PC-9 (cell line): ENCODE data around the gene NAXD. TPM values are rescaled to one million over a fixed set of nuclear protein-coding genes. Genes with fewer than 3 reads are reported as not detected.

Experiments used
- BruUV-seq: library from RNA; stranded (reverse); fragments of 400-500 nt; replicated peaks from 2 replicates; lab custom pipeline; 2021; lab: Mats Ljungman, UMichigan
- CTCF ChIA-PET: fragments of 300-600 bp; sonication (Branson Sonifier 250); formaldehyde crosslinking; loops from one replicate; lab custom pipeline; 2022; ENCODE audit warnings: antibody characterized with exemption; lab: Charles Lee
- POLR2A ChIA-PET: fragments of 300-600 bp; sonication (Branson Sonifier 250); formaldehyde crosslinking; loops from one replicate; lab custom pipeline; 2022; ENCODE audit warnings: antibody characterized with exemption; ENCODE audit not compliant: unreplicated experiment; lab: Charles Lee
- DNase-seq, 2 experiments: peaks; one replicate each; pipeline versions ENCODE4 v3.0.0 to v3.0.0-alpha.2; 2015 to 2022; ENCODE audit warnings: mixed read lengths in 1 of 2
- H2AFZ ChIP-seq: fragments of 200-600 bp; sonication (generic); 2 replicates; pipeline ENCODE4 v1.8.1; 2017; ENCODE audit warnings: antibody characterized with exemption
- H3F3A ChIP-seq: fragments of 200-600 bp; sonication (generic); 2 replicates; pipeline ENCODE4 v1.8.1; 2017; ENCODE audit warnings: antibody characterized with exemption, mild to moderate bottlenecking, low read depth; ENCODE audit not compliant: insufficient read depth
- H3K27ac ChIP-seq: fragments of 200-600 bp; sonication (generic); 2 replicates; pipeline ENCODE4 v1.6.1; 2016; ENCODE audit warnings: mixed run types
- H3K27me3 ChIP-seq: fragments of 200-600 bp; sonication (generic); 2 replicates; pipeline ENCODE4 v1.6.1; 2016; ENCODE audit warnings: low read depth, mixed run types; ENCODE audit not compliant: insufficient read depth
- H3K36me3 ChIP-seq: fragments of 200-600 bp; sonication (generic); 2 replicates; pipeline ENCODE4 v1.6.1; 2016; ENCODE audit warnings: low read depth, mixed run types
- H3K4me1 ChIP-seq: fragments of 200-600 bp; sonication (generic); replicated peaks from 2 replicates; pipeline ENCODE4 v1.6.1; 2016; ENCODE audit warnings: mixed run types; ENCODE audit not compliant: insufficient read depth
- H3K4me2 ChIP-seq: fragments of 200-600 bp; sonication (generic); 2 replicates; pipeline ENCODE4 v1.6.1; 2017; ENCODE audit warnings: mixed run types
- H3K4me3 ChIP-seq: fragments of 200-600 bp; sonication (generic); 2 replicates; pipeline ENCODE4 v1.6.1; 2016; ENCODE audit warnings: mixed run types
- H3K79me2 ChIP-seq: fragments of 200-600 bp; sonication (generic); 2 replicates; pipeline ENCODE4 v1.6.1; 2017; ENCODE audit warnings: low read depth, mixed run types
- H3K9me2 ChIP-seq: fragments of 200-600 bp; sonication (generic); 2 replicates; pipeline ENCODE4 v1.8.1; 2017; ENCODE audit warnings: mild to moderate bottlenecking; ENCODE audit not compliant: insufficient read depth
- H3K9me3 ChIP-seq: fragments of 200-600 bp; sonication (generic); 2 replicates; pipeline ENCODE4 v1.8.1; 2016; ENCODE audit warnings: low read depth; ENCODE audit not compliant: insufficient read depth
- H4K20me1 ChIP-seq: fragments of 200-600 bp; sonication (generic); 2 replicates; pipeline ENCODE4 v1.8.1; 2017; ENCODE audit not compliant: insufficient read depth
- CTCF ChIP-seq: fragments of 200-600 bp; sonication (generic); conservative IDR thresholded peaks from 2 replicates; pipeline ENCODE4 v1.6.1; 2017; ENCODE audit warnings: mixed run types, antibody characterized with exemption, mild to moderate bottlenecking, moderate library complexity
- EZH2 ChIP-seq: fragments of 200-600 bp; sonication (generic); IDR thresholded peaks from 2 replicates; pipeline ENCODE4 v1.8.0; 2017; ENCODE audit warnings: antibody characterized with exemption, low read depth
- intact Hi-C: fragments of 100-400 bp; cut with micrococcal nuclease; formaldehyde crosslinking; loops from one replicate; pipeline ENCODE4 v1.10.0; 2022; ENCODE audit not compliant: unreplicated experiment
- total RNA-seq: library from RNA; stranded (reverse); gene quantifications from 2 replicates; pipeline ENCODE4 v1.2.3, GENCODE V29; 2021

Gene NAXD
- total RNA-seq, 1 experiment from 2014 or later, result 30.2 TPM

GRCh38 chr13:110589793-110590390, 25.5 kb upstream of the NAXD start:
- H3K4me2 ChIP-seq, result peak overlapping the region; percentile 41

DNA sequence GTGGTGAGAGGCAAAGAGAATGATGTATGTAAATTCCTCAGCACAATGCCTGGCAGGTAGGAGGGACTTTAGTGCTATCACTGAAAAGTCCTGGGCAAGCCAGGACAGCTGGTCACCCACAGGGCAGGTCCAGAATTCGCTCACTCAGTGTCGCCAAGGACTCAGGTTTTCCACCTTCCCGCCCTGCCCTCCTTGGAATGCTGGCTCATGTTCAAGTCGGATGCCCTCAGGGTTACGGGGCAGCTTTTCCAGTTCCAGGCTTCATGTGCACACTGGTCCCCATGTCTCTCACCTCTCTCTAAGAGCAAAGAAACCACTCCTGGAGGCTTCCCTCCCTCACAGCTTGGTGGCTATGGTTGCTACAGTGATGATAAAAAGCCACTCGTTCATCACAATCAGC, 24.8 kb upstream of the NAXD start:
- Histone ChIP-seq H3K36me3 (no peaks in the 10 kb centered on the region), H3K9me3 (no peaks in the 10 kb centered on the region), H3K4me3 (no peak overlapping the region), H3K79me2 (no peaks in the 10 kb centered on the region), H3K27me3 (no peaks in the 10 kb centered on the region), H2AFZ (0 out of 2 replicates have a peak overlapping the region, but pooled peaks have one; percentile 4), H3K4me2 (peak overlapping the region; percentile 41), H3K9me2 (no peaks in the 10 kb centered on the region), H3K27ac (0 out of 2 replicates have a peak overlapping the region, but pooled peaks have one; percentile 8), H3F3A (peaks cover 13% of the 10 kb centered on the region), H4K20me1 (no peaks in the 10 kb centered on the region), H3K4me1 (peaks cover 20% of the 10 kb centered on the region)
- DNase-seq, result peak; percentile 84 to 93
- intact Hi-C loops, result loop anchor here (1.0 to 10.0 kb wide), 6 partner anchors 25 to 462 kb away; partner anchors contain the start of genes ING1 and NAXD
- ChIA-PET CTCF (interaction anchor here (0.9 kb wide), 1 partner anchor 135 kb away, joined by 3 read pairs; no protein-coding TSS in a partner anchor), POLR2A (interaction anchor here (0.6 to 1.1 kb wide), 2 partner anchors 65 to 122 kb away, joined by 3 to 5 read pairs; no protein-coding TSS in a partner anchor)
- no TSS peak for BruUV-seq
- TF ChIP-seq CTCF (no peak), EZH2 (no peak)

More at GRCh38 chr13:110589793-110590390, 25.5 kb upstream of the NAXD start:
- Histone ChIP-seq H3K4me3 (no peak overlapping the region), H3F3A (peaks cover 13% of the 10 kb centered on the region), H3K36me3 (no peaks in the 10 kb centered on the region), H3K79me2 (no peaks in the 10 kb centered on the region), H4K20me1 (no peaks in the 10 kb centered on the region), H3K9me3 (no peaks in the 10 kb centered on the region), H3K27me3 (no peaks in the 10 kb centered on the region), H3K9me2 (no peaks in the 10 kb centered on the region), H2AFZ (0 out of 2 replicates have a peak overlapping the region, but pooled peaks have one; percentile 4), H3K27ac (peak overlapping the region; percentile 8; the same call in 1 of the 2 replicates), H3K4me1 (peaks cover 20% of the 10 kb centered on the region)
- intact Hi-C loops, result loop anchor here (1.0 to 10.0 kb wide), 6 partner anchors 25 to 462 kb away; partner anchors contain the start of genes ING1 and NAXD
- TF ChIP-seq EZH2, result no peak
- no peak for TF ChIP-seq CTCF
- no peak for DNase-seq
- ChIA-PET POLR2A (no interaction called here), CTCF (interaction anchor here (0.7 to 0.9 kb wide), 3 partner anchors 50 to 413 kb away, joined by 3 to 5 read pairs (median 4); no protein-coding TSS in a partner anchor)
- no TSS peak for BruUV-seq

GRCh38 chr13:110592665-110593064, 22.7 kb upstream of the NAXD start:
- no peaks in the 10 kb centered on the region for H4K20me1 ChIP-seq

More at GRCh38 chr13:110592665-110593064, 22.7 kb upstream of the NAXD start:
- intact Hi-C loops, result loop anchor here (1.0 to 10.0 kb wide), 4 partner anchors 122 to 460 kb away; partner anchors contain the start of gene ING1
- H3F3A ChIP-seq, result peaks cover 13% of the 10 kb centered on the region
- no peaks in the 10 kb centered on the region for H3K79me2 ChIP-seq
- H3K4me3 ChIP-seq, result no peak overlapping the region
- no peak overlapping the region for H3K4me2 ChIP-seq
- no peaks in the 10 kb centered on the region for H3K27me3 ChIP-seq
- TF ChIP-seq CTCF (no peak), EZH2 (no peak)
- no TSS peak for BruUV-seq
- POLR2A ChIA-PET, result no interaction called here
- CTCF ChIA-PET, result no interaction called here
- DNase-seq, result no peak
- no peak overlapping the region for H2AFZ ChIP-seq
- no peaks in the 10 kb centered on the region for H3K36me3 ChIP-seq
- peaks cover 31% of the 10 kb centered on the region for H3K4me1 ChIP-seq
- H3K9me2 ChIP-seq, result no peaks in the 10 kb centered on the region
- H3K9me3 ChIP-seq, result no peaks in the 10 kb centered on the region
- H3K27ac ChIP-seq, result no peak overlapping the region
